ENCODE data around the gene SCTR.

SCTR gene

GRCh38 chr2:119544075-119544938, 20.0 kb upstream of the SCTR start, which contains the start of gene CFAP221:
Gene CFAP221, plus strand, starts transcription at chr2:119544449. Its CDS starts 1,683 bp downstream, at chr2:119546132.
- DNase-seq (ENCODE audit: low read depth) = no peak
- H3K4me3 ChIP-seq (ENCODE audit: low read depth, low read length) = peak within 1 kb of the TSS; percentile 51
- in situ Hi-C loops (cut with HindIII; ENCODE audit: low sequenced_read_pairs) = no loop called here
- TF ChIP-seq, protein P1, sequence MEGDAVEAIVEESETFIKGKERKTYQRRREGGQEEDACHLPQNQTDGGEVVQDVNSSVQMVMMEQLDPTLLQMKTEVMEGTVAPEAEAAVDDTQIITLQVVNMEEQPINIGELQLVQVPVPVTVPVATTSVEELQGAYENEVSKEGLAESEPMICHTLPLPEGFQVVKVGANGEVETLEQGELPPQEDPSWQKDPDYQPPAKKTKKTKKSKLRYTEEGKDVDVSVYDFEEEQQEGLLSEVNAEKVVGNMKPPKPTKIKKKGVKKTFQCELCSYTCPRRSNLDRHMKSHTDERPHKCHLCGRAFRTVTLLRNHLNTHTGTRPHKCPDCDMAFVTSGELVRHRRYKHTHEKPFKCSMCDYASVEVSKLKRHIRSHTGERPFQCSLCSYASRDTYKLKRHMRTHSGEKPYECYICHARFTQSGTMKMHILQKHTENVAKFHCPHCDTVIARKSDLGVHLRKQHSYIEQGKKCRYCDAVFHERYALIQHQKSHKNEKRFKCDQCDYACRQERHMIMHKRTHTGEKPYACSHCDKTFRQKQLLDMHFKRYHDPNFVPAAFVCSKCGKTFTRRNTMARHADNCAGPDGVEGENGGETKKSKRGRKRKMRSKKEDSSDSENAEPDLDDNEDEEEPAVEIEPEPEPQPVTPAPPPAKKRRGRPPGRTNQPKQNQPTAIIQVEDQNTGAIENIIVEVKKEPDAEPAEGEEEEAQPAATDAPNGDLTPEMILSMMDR (IDR thresholded peaks at IDR 0.05; ENCODE audit: low read depth, low read length, missing control alignments) = no peak

DNA sequence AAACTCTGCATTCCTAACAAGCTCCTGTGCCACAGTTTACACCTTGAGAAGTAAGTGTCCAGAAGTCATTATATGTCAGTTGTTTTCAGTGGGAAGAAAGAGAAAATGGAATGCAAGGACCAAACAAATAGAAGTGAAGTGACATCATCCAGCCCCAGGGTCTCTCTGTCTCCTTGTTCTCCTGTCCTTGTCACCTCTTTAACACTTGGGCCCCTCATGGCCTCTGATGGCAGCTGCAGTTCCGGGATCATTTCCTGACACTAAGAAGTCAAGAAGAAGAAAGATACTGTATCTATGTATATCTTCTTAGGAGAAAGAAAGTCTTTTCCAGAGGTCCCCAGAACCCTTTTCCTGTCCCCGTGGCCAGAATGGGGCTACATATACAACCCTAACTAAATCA, 17.2 kb upstream of the SCTR start:
- H3K4me3 ChIP-seq (ENCODE audit: low read depth, low read length) = no peak overlapping the region
- TF ChIP-seq, protein P1 (IDR thresholded peaks at IDR 0.05; ENCODE audit: low read depth, low read length, missing control alignments) = no peak
- in situ Hi-C loops (cut with HindIII; ENCODE audit: low sequenced_read_pairs) = no loop called here
- no peak for DNase-seq (ENCODE audit: low read depth)

GRCh38 chr2:119537792-119538191, 13.5 kb upstream of the SCTR start:
- in situ Hi-C loops (cut with HindIII; ENCODE audit: low sequenced_read_pairs) = loop anchor here (10.0 kb wide), 1 partner anchor 113 kb away; no protein-coding TSS in a partner anchor
- no peak for DNase-seq (ENCODE audit: low read depth)
- TF ChIP-seq, protein P1 (IDR thresholded peaks at IDR 0.05; ENCODE audit: low read depth, low read length, missing control alignments) = no peak

GRCh38 chr2:119536707-119537106, 12.4 kb upstream of the SCTR start:
- in situ Hi-C loops (cut with HindIII; ENCODE audit: low sequenced_read_pairs) = loop anchor here (10.0 kb wide), 1 partner anchor 112 kb away; no protein-coding TSS in a partner anchor
- H3K4me3 ChIP-seq (ENCODE audit: low read depth, low read length) = no peak overlapping the region
- no peak for DNase-seq (ENCODE audit: low read depth)
- TF ChIP-seq, protein P1 (IDR thresholded peaks at IDR 0.05; ENCODE audit: low read depth, low read length, missing control alignments) = no peak

More at GRCh38 chr2:119537792-119538191, 13.5 kb upstream of the SCTR start:
- no peak overlapping the region for H3K4me3 ChIP-seq (ENCODE audit: low read depth, low read length)

GRCh38 chr2:119536211-119536610, 11.9 kb upstream of the SCTR start:
- no peak overlapping the region for H3K4me3 ChIP-seq (ENCODE audit: low read depth, low read length)
- TF ChIP-seq, protein P1 (IDR thresholded peaks at IDR 0.05; ENCODE audit: low read depth, low read length, missing control alignments) = no peak
- in situ Hi-C loops (cut with HindIII; ENCODE audit: low sequenced_read_pairs) = loop anchor here (10.0 kb wide), 1 partner anchor 111 kb away; no protein-coding TSS in a partner anchor
- DNase-seq (ENCODE audit: low read depth) = no peak

GRCh38 chr2:119533560-119533959, 9.3 kb upstream of the SCTR start:
- in situ Hi-C loops (cut with HindIII; ENCODE audit: low sequenced_read_pairs) = loop anchor here (10.0 kb wide), 1 partner anchor 109 kb away; no protein-coding TSS in a partner anchor
- TF ChIP-seq, protein P1 (IDR thresholded peaks at IDR 0.05; ENCODE audit: low read depth, low read length, missing control alignments) = no peak
- H3K4me3 ChIP-seq (ENCODE audit: low read depth, low read length) = no peak overlapping the region
- DNase-seq (ENCODE audit: low read depth) = no peak
